ENCODE results near the gene MRPS21. TPM values are rescaled to one million over a fixed set of nuclear protein-coding genes. Genes with fewer than 3 reads are reported as not detected.
A peak's percentile ranks its signal among the peaks of the same experiment; 100 is the strongest.
"Not testable (repeated sequence)": the region's sequence is repeated elsewhere in the genome, so short reads cannot be mapped to it uniquely, and the experiment has no call there.

Gene MRPS21
- total RNA-seq, 2 donors from 2014 or later, result 74.8 to 84.2 TPM

DNA sequence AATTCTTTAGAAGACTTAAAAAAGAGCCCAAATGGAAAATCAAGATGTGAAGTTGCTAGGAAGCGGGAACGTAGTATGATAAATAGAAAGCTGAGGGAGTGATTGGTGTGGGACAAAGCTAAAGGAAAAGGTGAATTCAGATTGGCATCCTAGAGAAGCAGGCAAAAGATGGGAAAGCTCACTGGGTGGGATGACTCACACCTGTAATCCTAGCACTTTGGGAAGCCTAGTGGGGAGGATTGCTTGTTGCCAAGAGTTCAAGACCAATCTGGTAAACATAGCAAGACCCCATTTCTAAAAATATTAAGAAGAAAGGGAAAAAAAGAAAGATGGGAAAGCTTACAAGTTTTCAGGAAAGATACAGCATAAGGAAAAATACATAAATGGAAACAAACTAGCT is 1.8 kb downstream of the MRPS21 start:
- peak overlapping the region; percentile 49 to 73 for H3K4me3 Mint-ChIP-seq
- peaks cover 4 to 25% of the 10 kb centered on the region in 2 donors for H3K36me3 Mint-ChIP-seq (ENCODE audit: insufficient read depth in 2 of 2)
- H3K4me1 Mint-ChIP-seq (ENCODE audit: low read depth), result peaks cover 40% of the 10 kb centered on the region
- peak overlapping the region; percentile 77 for H3K27ac Mint-ChIP-seq
- H3K9me3 Mint-ChIP-seq, result no peaks in the 10 kb centered on the region
- DNase-seq (no peak), ATAC-seq (replicated peaks in 1 of 2) (no peak)
- H3K27me3 Mint-ChIP-seq (ENCODE audit: low read depth), result no peaks in the 10 kb centered on the region

- H3K9me3 Mint-ChIP-seq, result no peaks in the 10 kb centered on the region
- peaks cover 25% of the 10 kb centered on the region for H3K4me1 Mint-ChIP-seq (ENCODE audit: low read depth)
- ATAC-seq (replicated peaks in 1 of 2), result no peak
- H3K4me3 Mint-ChIP-seq, result no peak overlapping the region
- H3K27ac Mint-ChIP-seq, result no peak overlapping the region
- DNase-seq, result no peak
- H3K36me3 Mint-ChIP-seq (ENCODE audit: insufficient read depth in 2 of 2), result peaks cover 5 to 35% of the 10 kb centered on the region in 2 donors
- no peaks in the 10 kb centered on the region for H3K27me3 Mint-ChIP-seq (ENCODE audit: low read depth)
Observed at GRCh38 chr1:150299716-150300115, 6.1 kb downstream of the MRPS21 start.

- DNase-seq, result no peak
- H3K4me3 Mint-ChIP-seq, result no peak overlapping the region
- H3K27me3 Mint-ChIP-seq (ENCODE audit: low read depth), result no peaks in the 10 kb centered on the region
- peaks cover 4 to 26% of the 10 kb centered on the region in 2 donors for H3K36me3 Mint-ChIP-seq (ENCODE audit: insufficient read depth in 2 of 2)
- H3K9me3 Mint-ChIP-seq, result no peaks in the 10 kb centered on the region
- H3K4me1 Mint-ChIP-seq (ENCODE audit: low read depth), result peaks cover 6% of the 10 kb centered on the region
- H3K27ac Mint-ChIP-seq, result peak overlapping the region; percentile 76
- ATAC-seq (replicated peaks in 1 of 2), result no peak
Observed at GRCh38 chr1:150302338-150302737, 8.7 kb downstream of the MRPS21 start.

DNA sequence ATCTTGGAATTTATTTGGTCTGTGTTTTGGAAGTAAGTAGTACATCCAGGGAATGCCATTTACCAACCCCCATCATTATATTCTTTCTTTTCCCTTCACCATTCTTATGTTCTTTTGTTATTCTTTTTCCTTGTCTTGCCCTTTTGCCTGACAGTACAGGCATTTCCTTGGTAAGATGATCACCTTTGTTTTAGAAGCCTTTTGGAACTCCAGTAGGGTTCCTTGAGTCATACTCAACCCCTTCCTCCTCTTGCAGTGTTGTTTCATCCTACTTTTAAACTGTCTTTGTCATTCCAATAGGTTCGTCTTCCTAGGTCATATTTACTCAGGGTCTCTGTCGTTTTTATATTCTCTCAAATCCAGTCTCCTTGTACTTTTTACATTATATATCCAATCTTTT is 9.2 kb downstream of the MRPS21 start:
- DNase-seq (no peak), ATAC-seq (replicated peaks in 1 of 2) (no peak)
- Mint-ChIP-seq H3K27ac (peak overlapping the region; percentile 76), H3K36me3 (ENCODE audit: insufficient read depth in 2 of 2) (peaks cover 4 to 29% of the 10 kb centered on the region in 2 donors), H3K4me1 (ENCODE audit: low read depth) (peaks cover 1% of the 10 kb centered on the region), H3K9me3 (no peaks in the 10 kb centered on the region), H3K27me3 (ENCODE audit: low read depth) (no peaks in the 10 kb centered on the region), H3K4me3 (no peak overlapping the region)

GRCh38 chr1:150308585-150308984 is 14.9 kb downstream of the MRPS21 start:
- not testable (repeated sequence) for H3K4me1 Mint-ChIP-seq (ENCODE audit: low read depth); H3K4me3 Mint-ChIP-seq; ATAC-seq (replicated peaks in 1 of 2); DNase-seq; H3K27me3 Mint-ChIP-seq (ENCODE audit: low read depth); H3K27ac Mint-ChIP-seq; H3K9me3 Mint-ChIP-seq
- H3K36me3 Mint-ChIP-seq (ENCODE audit: insufficient read depth in 2 of 2), result peaks cover 4 to 18% of the 10 kb centered on the region in 2 donors

GRCh38 chr1:150309758-150310508 is 16.3 kb downstream of the MRPS21 start:
- ATAC-seq (replicated peaks in 1 of 2) (no peak), DNase-seq (no peak)
- no peaks in the 10 kb centered on the region for H3K4me1 Mint-ChIP-seq (ENCODE audit: low read depth)
- no peaks in the 10 kb centered on the region for H3K27me3 Mint-ChIP-seq (ENCODE audit: low read depth)
- H3K4me3 Mint-ChIP-seq, result no peak overlapping the region
- H3K27ac Mint-ChIP-seq, result no peak overlapping the region
- H3K36me3 Mint-ChIP-seq (ENCODE audit: insufficient read depth in 2 of 2), result peaks cover 4 to 18% of the 10 kb centered on the region in 2 donors
- H3K9me3 Mint-ChIP-seq, result no peaks in the 10 kb centered on the region

- no peak overlapping the region for H3K27ac Mint-ChIP-seq
Observed at GRCh38 chr1:150311762-150312161, 18.1 kb downstream of the MRPS21 start.

GRCh38 chr1:150314691-150315090 is 21.0 kb downstream of the MRPS21 start:
- not testable (repeated sequence) for H3K9me3 Mint-ChIP-seq; H3K4me3 Mint-ChIP-seq; H3K36me3 Mint-ChIP-seq (ENCODE audit: insufficient read depth in 2 of 2); H3K27ac Mint-ChIP-seq; ATAC-seq (replicated peaks in 1 of 2); H3K4me1 Mint-ChIP-seq (ENCODE audit: low read depth); DNase-seq; H3K27me3 Mint-ChIP-seq (ENCODE audit: low read depth)

More at GRCh38 chr1:150311762-150312161, 18.1 kb downstream of the MRPS21 start:
- ATAC-seq (replicated peaks in 1 of 2), result no peak
- no peak overlapping the region for H3K4me3 Mint-ChIP-seq
- H3K36me3 Mint-ChIP-seq (ENCODE audit: insufficient read depth in 2 of 2), result peaks cover 3 to 13% of the 10 kb centered on the region in 2 donors
- no peaks in the 10 kb centered on the region for H3K27me3 Mint-ChIP-seq (ENCODE audit: low read depth)
- DNase-seq, result no peak
- no peaks in the 10 kb centered on the region for H3K9me3 Mint-ChIP-seq
- H3K4me1 Mint-ChIP-seq (ENCODE audit: low read depth), result no peaks in the 10 kb centered on the region

- H3K9me3 Mint-ChIP-seq, result no peaks in the 10 kb centered on the region
- H3K27me3 Mint-ChIP-seq (ENCODE audit: low read depth), result no peaks in the 10 kb centered on the region
- H3K4me3 Mint-ChIP-seq, result peak overlapping the region; percentile 90 to 99
- DNase-seq (no peak), ATAC-seq (replicated peaks in 1 of 2) (no peak)
- H3K4me1 Mint-ChIP-seq (ENCODE audit: low read depth), result peaks cover 34% of the 10 kb centered on the region
- H3K36me3 Mint-ChIP-seq (ENCODE audit: insufficient read depth in 2 of 2), result peaks cover 8 to 14% of the 10 kb centered on the region in 2 donors
- peak overlapping the region; percentile 93 for H3K27ac Mint-ChIP-seq
Observed at GRCh38 chr1:150320667-150320978, 27.0 kb downstream of the MRPS21 start.

DNA sequence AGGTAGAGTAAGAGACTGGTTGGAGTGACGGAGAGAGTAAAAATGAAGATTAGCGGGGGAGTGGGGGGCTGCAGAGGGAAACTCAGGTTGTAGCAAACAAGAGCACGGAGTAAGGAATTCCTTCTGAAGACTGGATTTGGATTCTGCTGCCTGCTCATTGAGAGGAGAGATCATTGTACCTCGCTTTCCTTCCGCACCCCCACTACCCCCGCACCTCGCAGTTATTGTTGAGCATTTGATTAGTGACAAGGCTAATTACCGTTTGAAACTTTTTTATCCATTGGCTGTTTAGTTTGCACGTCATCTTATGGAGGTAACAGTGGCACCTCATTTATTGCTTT is 28.1 kb downstream of the MRPS21 start:
- H3K36me3 Mint-ChIP-seq (ENCODE audit: insufficient read depth in 2 of 2), result peaks cover 14 to 19% of the 10 kb centered on the region in 2 donors
- no peak for ATAC-seq (replicated peaks in 1 of 2)
- H3K4me1 Mint-ChIP-seq (ENCODE audit: low read depth), result peaks cover 37% of the 10 kb centered on the region
- H3K4me3 Mint-ChIP-seq, result peak overlapping the region; percentile 90 to 99
- DNase-seq, result no peak
- H3K9me3 Mint-ChIP-seq, result no peaks in the 10 kb centered on the region
- peak overlapping the region; percentile 93 for H3K27ac Mint-ChIP-seq
- no peaks in the 10 kb centered on the region for H3K27me3 Mint-ChIP-seq (ENCODE audit: low read depth)

GRCh38 chr1:150322310-150322709 is 28.6 kb downstream of the MRPS21 start:
- no peaks in the 10 kb centered on the region for H3K9me3 Mint-ChIP-seq
- ATAC-seq (replicated peaks in 1 of 2) (peak; percentile 73 to 83), DNase-seq (peak; percentile 39 to 42)
- H3K4me3 Mint-ChIP-seq, result peak overlapping the region; percentile 90 to 99
- H3K4me1 Mint-ChIP-seq (ENCODE audit: low read depth), result peaks cover 37% of the 10 kb centered on the region
- H3K36me3 Mint-ChIP-seq (ENCODE audit: insufficient read depth in 2 of 2), result peaks cover 15 to 19% of the 10 kb centered on the region in 2 donors
- H3K27ac Mint-ChIP-seq, result peak overlapping the region; percentile 93
- H3K27me3 Mint-ChIP-seq (ENCODE audit: low read depth), result no peaks in the 10 kb centered on the region

- DNase-seq (no peak), ATAC-seq (replicated peaks in 1 of 2) (peak in 1 of 2 donors; percentile 67)
- Mint-ChIP-seq H3K4me1 (ENCODE audit: low read depth) (no peaks in the 10 kb centered on the region), H3K27ac (peak overlapping the region; percentile 54), H3K9me3 (no peaks in the 10 kb centered on the region), H3K27me3 (ENCODE audit: low read depth) (no peaks in the 10 kb centered on the region), H3K36me3 (ENCODE audit: insufficient read depth in 2 of 2) (peaks cover 12 to 42% of the 10 kb centered on the region in 2 donors), H3K4me3 (no peak overlapping the region)
Observed at GRCh38 chr1:150332651-150333290, 39.1 kb downstream of the MRPS21 start.

DNA sequence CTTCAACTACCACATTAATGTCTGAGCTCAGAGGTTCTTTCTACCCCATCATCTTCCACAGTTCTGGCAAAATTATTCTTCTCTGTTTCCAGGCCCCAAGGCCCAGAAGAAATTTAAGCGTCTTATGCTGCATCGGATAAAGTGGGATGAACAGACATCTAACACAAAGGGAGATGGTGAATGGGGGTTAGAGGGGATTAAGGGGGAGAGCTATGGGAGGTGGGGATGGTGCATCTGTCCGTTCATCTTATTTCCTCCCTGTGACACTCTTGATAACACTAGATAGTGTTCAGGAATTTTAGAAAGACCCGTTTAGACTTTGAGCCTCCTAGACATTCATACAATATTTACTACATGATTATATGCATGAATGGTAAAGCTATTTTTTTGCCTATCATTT is 52.7 kb downstream of the MRPS21 start:
- Mint-ChIP-seq H3K4me3 (no peak overlapping the region), H3K27ac (no peak overlapping the region), H3K4me1 (ENCODE audit: low read depth) (no peaks in the 10 kb centered on the region), H3K9me3 (no peaks in the 10 kb centered on the region), H3K36me3 (ENCODE audit: insufficient read depth in 2 of 2) (peaks cover 16 to 33% of the 10 kb centered on the region in 2 donors), H3K27me3 (ENCODE audit: low read depth) (no peaks in the 10 kb centered on the region)
- DNase-seq, result no peak
- no peak for ATAC-seq (replicated peaks in 1 of 2)

Data from activated T-cell treated with anti-CD3 and anti-CD28 coated beads, Interleukin-2, amount 50 U/mL, for 72 hours (primary cell).